IMR-90 (cell line): ENCODE data around the gene CTIF. TPM values are rescaled to one million over a fixed set of nuclear protein-coding genes. Genes with fewer than 3 reads are reported as not detected.
A peak's percentile ranks its signal among the peaks of the same experiment; 100 is the strongest.

ENCODE experiments used
- ATAC-seq: fragments of 200-7000 bp; cut with Tn5 transposase; 2 replicates; pipeline ENCODE4 v1.9.1; 2020; ENCODE audit warnings: low read depth, mild to moderate bottlenecking, moderate library complexity
- BruUV-seq: library from RNA; stranded (reverse); fragments of 400-500 nt; replicated peaks from 2 replicates; lab custom pipeline; 2021; lab: Mats Ljungman, UMichigan
- CTCF ChIA-PET: fragments of 300-600 bp; formaldehyde crosslinking; extraction: SDS; loops from one replicate; lab custom pipeline; 2021; ENCODE audit warnings: antibody characterized with exemption; lab: Yijun Ruan, JAX
- POLR2A ChIA-PET: fragments of 300-600 bp; sonication (Branson Sonifier 250); formaldehyde crosslinking; loops from one replicate; lab custom pipeline; 2022; ENCODE audit warnings: antibody characterized with exemption; ENCODE audit not compliant: unreplicated experiment; lab: Charles Lee
- DNase-seq: peaks from one replicate; pipeline ENCODE4 v3.0.0; 2013
- H2AFZ ChIP-seq: replicated peaks from 2 replicates; pipeline ENCODE3; 2013; ENCODE audit warnings: low read length, mild to moderate bottlenecking; ENCODE audit not compliant: poor library complexity
- H2AK5ac ChIP-seq: 2 replicates; pipeline ENCODE4 v1.6.1; 2013; ENCODE audit warnings: low read depth, low read length, inconsistent platforms
- H2AK9ac ChIP-seq: replicated peaks from 2 replicates; pipeline ENCODE3; 2013; ENCODE audit warnings: mild to moderate bottlenecking, low read depth, low read length, moderate library complexity; ENCODE audit not compliant: poor library complexity
- H2BK120ac ChIP-seq: 2 replicates; pipeline ENCODE4 v1.6.1; 2013; ENCODE audit warnings: low read depth, low read length, inconsistent platforms
- H2BK15ac ChIP-seq: 3 replicates; pipeline ENCODE4 v1.6.1; 2013; ENCODE audit warnings: low read depth, low read length, inconsistent platforms
- H2BK20ac ChIP-seq: 2 replicates; pipeline ENCODE4 v1.6.1; 2013; ENCODE audit warnings: low read depth, mild to moderate bottlenecking, inconsistent platforms, low read length, moderate library complexity
- H2BK5ac ChIP-seq: 2 replicates; pipeline ENCODE4 v1.6.1; 2013; ENCODE audit warnings: mild to moderate bottlenecking, low read depth, low read length, inconsistent platforms; ENCODE audit not compliant: poor library complexity, severe bottlenecking
- H3K14ac ChIP-seq: replicated peaks from 2 replicates; pipeline ENCODE4 v1.6.1; 2013; ENCODE audit warnings: low read depth, low read length, inconsistent platforms
- H3K18ac ChIP-seq: 2 replicates; pipeline ENCODE4 v1.6.1; 2013; ENCODE audit warnings: low read depth, low read length, control low read depth
- H3K23ac ChIP-seq: 2 replicates; pipeline ENCODE4 v1.6.1; 2013; ENCODE audit warnings: low read depth, low read length, inconsistent platforms
- H3K27ac ChIP-seq: 2 replicates; pipeline ENCODE4 v1.5.1; 2013; ENCODE audit warnings: mild to moderate bottlenecking, control low read depth, low read length; ENCODE audit not compliant: insufficient read depth
- H3K27me3 ChIP-seq: 2 replicates; pipeline ENCODE4 v1.6.1; 2013; ENCODE audit warnings: low read length; ENCODE audit not compliant: control insufficient read depth, insufficient read depth
- H3K36me3 ChIP-seq: 2 replicates; pipeline ENCODE4 v1.6.1; 2013; ENCODE audit warnings: low read length, mixed read lengths; ENCODE audit not compliant: control insufficient read depth, insufficient read depth
- H3K4ac ChIP-seq: 2 replicates; pipeline ENCODE4 v1.6.1; 2013; ENCODE audit warnings: low read depth, low read length, inconsistent platforms
- H3K4me1 ChIP-seq: 2 replicates; pipeline ENCODE4 v1.6.1; 2013; ENCODE audit warnings: low read length, mixed read lengths; ENCODE audit not compliant: control insufficient read depth, insufficient read depth
- H3K4me2 ChIP-seq: 2 replicates; pipeline ENCODE4 v1.6.1; 2013; ENCODE audit warnings: low read depth, mild to moderate bottlenecking, control low read depth, low read length, moderate library complexity
- H3K4me3 ChIP-seq: 2 replicates; pipeline ENCODE4 v1.5.1; 2013; ENCODE audit warnings: low read depth, mild to moderate bottlenecking, control low read depth, low read length, moderate library complexity; ENCODE audit not compliant: insufficient read depth
- H3K56ac ChIP-seq: 2 replicates; pipeline ENCODE4 v1.6.1; 2013; ENCODE audit warnings: low read length, inconsistent platforms; ENCODE audit not compliant: insufficient read depth; ENCODE audit errors: extremely low read depth
- H3K79me1 ChIP-seq, 2 experiments: 2 replicates each; pipeline ENCODE4 v1.6.1; 2013; ENCODE audit warnings: low read length in 2 of 2, inconsistent platforms in 1 of 2, low read depth in 1 of 2
- H3K9ac ChIP-seq: 2 replicates; pipeline ENCODE4 v1.6.1; 2013; ENCODE audit warnings: low read depth, low read length, control low read depth
- H3K9me1 ChIP-seq: 2 replicates; pipeline ENCODE4 v1.6.1; 2013; ENCODE audit warnings: low read length, inconsistent platforms; ENCODE audit not compliant: insufficient read depth
- H3K9me3 ChIP-seq: 2 replicates; pipeline ENCODE4 v1.6.1; 2013; ENCODE audit warnings: low read length; ENCODE audit not compliant: control insufficient read depth, insufficient read depth
- H4K20me1 ChIP-seq: 2 replicates; pipeline ENCODE4 v1.6.1; 2013; ENCODE audit warnings: low read length, inconsistent platforms; ENCODE audit not compliant: insufficient read depth
- H4K5ac ChIP-seq: 2 replicates; pipeline ENCODE4 v1.6.1; 2013; ENCODE audit warnings: mild to moderate bottlenecking, low read depth, low read length, control low read depth
- H4K8ac ChIP-seq, 2 experiments: 2 replicates each; pipeline ENCODE4 v1.6.1; 2013; ENCODE audit warnings: low read depth in 2 of 2, low read length in 2 of 2, control low read depth in 1 of 2, inconsistent platforms in 1 of 2
- H4K91ac ChIP-seq: 2 replicates; pipeline ENCODE4 v1.6.1; 2013; ENCODE audit warnings: low read depth, low read length, inconsistent platforms; ENCODE audit not compliant: insufficient read depth
- CEBPB ChIP-seq: IDR thresholded peaks from 2 replicates; pipeline ENCODE4 v1.6.1; 2012; ENCODE audit warnings: low read depth, low read length, improper control_type of control experiment
- FOS ChIP-seq: fragments of 150-350 bp; IDR thresholded peaks from 2 replicates; pipeline ENCODE4 v1.6.1; 2016; ENCODE audit warnings: low read depth, low read length
- NFE2L2 ChIP-seq: fragments of 150-350 bp; IDR thresholded peaks from 2 replicates; pipeline ENCODE4 v1.6.1; 2016; ENCODE audit warnings: low read depth, mild to moderate bottlenecking, low read length
- WGBS, 2 experiments: methylation state at CpG; one replicate each; pipeline versions ENCODE4 v1.1.5 to v1.1.7; 2013; ENCODE audit warnings: missing lambda C conversion rate in 2 of 2; ENCODE audit not compliant: insufficient read length in 1 of 2; ENCODE audit errors: extremely low coverage in 2 of 2; 5-methylcytosine and 5-hydroxymethylcytosine counted together
- dilution Hi-C: fragments of 300-500 bp; cut with HindIII; formaldehyde crosslinking; loops from one replicate; pipeline ENCODE4 v1.14.3; 2018; ENCODE audit warnings: low sequenced_read_pairs; ENCODE audit not compliant: unreplicated experiment
- in situ Hi-C: fragments of 300-500 bp; cut with MboI; formaldehyde crosslinking; loops from 3 replicates; pipeline ENCODE4 v1.14.3; 2019; ENCODE audit warnings: low sequenced_read_pairs, inconsistent platforms, mixed read lengths
- intact Hi-C: fragments of 100-400 bp; cut with micrococcal nuclease; formaldehyde crosslinking; loops from 2 replicates; pipeline ENCODE4 v1.10.0; 2022
- polyA plus RNA-seq, 3 experiments: library from polyadenylated mRNA; depleted of rRNA; stranded (reverse); fragments of >200 nt; gene quantifications; 2 replicates each; pipeline ENCODE4 v1.2.3, GENCODE V29; 2012; ENCODE audit warnings: low replicate concordance in 1 of 3
- total RNA-seq: library from RNA; depleted of rRNA; stranded (reverse); fragments of >200 nt; gene quantifications from 2 replicates; pipeline ENCODE4 v1.2.3, GENCODE V29; 2012

CTIF gene
- total and polyA plus RNA-seq, 2 of the 4 experiments (the other 2 are of a cell fraction), result 25.1 to 57.0 TPM

DNA sequence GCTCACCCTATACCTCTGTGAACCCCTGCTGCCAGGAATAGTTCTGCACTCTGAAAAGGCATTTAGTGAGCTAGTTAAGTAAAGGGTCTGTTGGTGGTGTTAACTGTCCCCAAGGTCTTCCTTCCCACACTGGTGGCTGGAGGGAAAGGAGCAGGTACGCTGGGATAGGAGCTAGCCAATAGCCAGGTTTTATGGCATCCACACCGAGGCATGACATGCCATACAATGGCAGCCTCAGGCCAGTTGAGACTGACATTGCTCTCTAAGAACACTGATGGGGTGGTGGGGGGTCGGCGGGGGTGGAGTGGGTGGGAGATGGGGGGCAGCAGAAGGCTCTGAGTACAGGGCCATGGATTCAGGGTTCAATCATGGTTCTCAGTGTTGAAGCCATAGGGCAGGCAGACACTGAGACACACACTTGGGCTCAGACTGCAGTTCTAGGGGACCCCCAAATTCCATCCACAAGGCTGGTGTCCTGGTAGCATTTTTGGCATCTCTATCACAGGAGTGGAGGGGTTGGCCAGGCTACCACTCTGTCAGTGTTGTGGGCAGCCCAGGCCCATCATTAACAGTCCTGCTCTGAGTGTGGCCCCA, 136.0 kb downstream of the CTIF start:
- dilution Hi-C loops (no loop called here), intact Hi-C loops (loop anchor here (1.0 to 5.0 kb wide), 8 partner anchors 107 to 740 kb away; no protein-coding TSS in a partner anchor), in situ Hi-C loops (loop anchor here (5.0 to 10.0 kb wide), 4 partner anchors 267 to 740 kb away; no protein-coding TSS in a partner anchor)
- BruUV-seq, result no TSS peak
- H3K9me3 ChIP-seq, result peaks cover 2% of the 10 kb centered on the region; the same call in 1 of the 2 replicates
- ChIA-PET POLR2A (no interaction called here), CTCF (interaction anchor here (0.8 to 1.2 kb wide), 2 partner anchors 93 to 158 kb away, joined by 3 to 5 read pairs; no protein-coding TSS in a partner anchor)
- no peak overlapping the region; the same call in 2 of the 3 replicates for H2BK15ac ChIP-seq
- no peak overlapping the region for H3K23ac ChIP-seq
- peaks cover 26% of the 10 kb centered on the region for H3K36me3 ChIP-seq
- H3K14ac ChIP-seq, result no peak overlapping the region
- H3K4me2 ChIP-seq, result no peak overlapping the region
- H3K4me1 ChIP-seq, result peaks cover 23% of the 10 kb centered on the region
- H4K5ac ChIP-seq, result no peak overlapping the region
- H2BK120ac ChIP-seq, result no peak overlapping the region
- H3K56ac ChIP-seq, result no peak overlapping the region
- no peak overlapping the region for H3K27ac ChIP-seq
- H2AFZ ChIP-seq, result peak overlapping the region; percentile 77
- H3K18ac ChIP-seq, result no peak overlapping the region
- no CpG with 5 or more reads among the region's 4 CpGs for WGBS, 2 experiments
- peak overlapping the region; percentile 44; the same call in 1 of the 2 replicates for H2AK5ac ChIP-seq
- peaks cover 3% of the 10 kb centered on the region; the same call in 1 of the 2 replicates for H3K9me1 ChIP-seq
- TF ChIP-seq FOS, result no peak
- no peak for TF ChIP-seq NFE2L2
- no peak for TF ChIP-seq CEBPB
- peak overlapping the region; percentile 69 for H2BK20ac ChIP-seq
- H3K4me3 ChIP-seq, result no peak overlapping the region
- peaks cover 28 to 90% of the 10 kb centered on the region in 2 experiments for H3K79me1 ChIP-seq
- no peaks in the 10 kb centered on the region for H3K27me3 ChIP-seq
- no peak for DNase-seq
- H4K8ac ChIP-seq, result peak overlapping the region in 1 of 2 experiments; percentile 58; a peak in 1 of 4 replicates
- no peak overlapping the region; the same call in 1 of the 2 replicates for H4K91ac ChIP-seq
- H3K4ac ChIP-seq, result peak overlapping the region; percentile 52
- H3K9ac ChIP-seq, result no peak overlapping the region
- H2BK5ac ChIP-seq, result no peak overlapping the region
- peak overlapping the region; percentile 83 for H2AK9ac ChIP-seq
- ATAC-seq, result peak; percentile 2; the same call in 1 of the 2 replicates
- H4K20me1 ChIP-seq, result peaks cover 46% of the 10 kb centered on the region
